ENCODE measurements around the gene EMC8. TPM values are rescaled to one million over a fixed set of nuclear protein-coding genes. Genes with fewer than 3 reads are reported as not detected.

EMC8 gene
- total RNA-seq, 1 donor from 2014 or later: 45.2 TPM

DNA sequence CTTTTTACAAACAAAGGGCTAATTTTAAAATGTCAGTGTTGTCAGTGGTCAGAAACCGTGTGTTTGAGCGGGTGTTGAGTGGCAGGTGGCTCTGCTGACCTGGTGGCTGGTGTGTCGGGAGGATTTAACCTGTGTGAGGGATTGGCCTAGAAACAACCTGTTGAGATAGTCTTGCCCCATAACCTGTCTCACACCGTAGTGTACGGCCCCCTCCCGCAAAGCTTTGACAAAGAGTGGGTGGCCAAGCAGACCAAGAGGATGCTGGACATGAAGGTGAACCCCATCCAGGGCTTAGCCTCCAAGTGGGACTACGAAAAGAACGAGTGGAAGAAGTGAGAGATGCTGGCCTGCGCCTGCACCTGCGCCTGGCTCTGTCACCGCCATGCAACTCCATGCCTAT, 7.2 kb upstream of the EMC8 start:
- Mint-ChIP-seq H3K9me3 (ENCODE audit: low read depth) (no peaks in the 10 kb centered on the region), H3K36me3 (ENCODE audit: insufficient read depth) (peaks cover 38% of the 10 kb centered on the region), H3K4me1 (ENCODE audit: low read depth) (peaks cover 9% of the 10 kb centered on the region), H3K27me3 (peaks cover 2% of the 10 kb centered on the region), H3K27ac (no peak overlapping the region), H3K4me3 (ENCODE audit: low read depth) (no peak overlapping the region)
- TF ChIP-seq, protein P1, sequence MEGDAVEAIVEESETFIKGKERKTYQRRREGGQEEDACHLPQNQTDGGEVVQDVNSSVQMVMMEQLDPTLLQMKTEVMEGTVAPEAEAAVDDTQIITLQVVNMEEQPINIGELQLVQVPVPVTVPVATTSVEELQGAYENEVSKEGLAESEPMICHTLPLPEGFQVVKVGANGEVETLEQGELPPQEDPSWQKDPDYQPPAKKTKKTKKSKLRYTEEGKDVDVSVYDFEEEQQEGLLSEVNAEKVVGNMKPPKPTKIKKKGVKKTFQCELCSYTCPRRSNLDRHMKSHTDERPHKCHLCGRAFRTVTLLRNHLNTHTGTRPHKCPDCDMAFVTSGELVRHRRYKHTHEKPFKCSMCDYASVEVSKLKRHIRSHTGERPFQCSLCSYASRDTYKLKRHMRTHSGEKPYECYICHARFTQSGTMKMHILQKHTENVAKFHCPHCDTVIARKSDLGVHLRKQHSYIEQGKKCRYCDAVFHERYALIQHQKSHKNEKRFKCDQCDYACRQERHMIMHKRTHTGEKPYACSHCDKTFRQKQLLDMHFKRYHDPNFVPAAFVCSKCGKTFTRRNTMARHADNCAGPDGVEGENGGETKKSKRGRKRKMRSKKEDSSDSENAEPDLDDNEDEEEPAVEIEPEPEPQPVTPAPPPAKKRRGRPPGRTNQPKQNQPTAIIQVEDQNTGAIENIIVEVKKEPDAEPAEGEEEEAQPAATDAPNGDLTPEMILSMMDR (IDR thresholded peaks at IDR 0.05; ENCODE audit: unreplicated experiment): no peak
- DNase-seq (ENCODE audit: low spot score, unreplicated experiment): no peak

DNA sequence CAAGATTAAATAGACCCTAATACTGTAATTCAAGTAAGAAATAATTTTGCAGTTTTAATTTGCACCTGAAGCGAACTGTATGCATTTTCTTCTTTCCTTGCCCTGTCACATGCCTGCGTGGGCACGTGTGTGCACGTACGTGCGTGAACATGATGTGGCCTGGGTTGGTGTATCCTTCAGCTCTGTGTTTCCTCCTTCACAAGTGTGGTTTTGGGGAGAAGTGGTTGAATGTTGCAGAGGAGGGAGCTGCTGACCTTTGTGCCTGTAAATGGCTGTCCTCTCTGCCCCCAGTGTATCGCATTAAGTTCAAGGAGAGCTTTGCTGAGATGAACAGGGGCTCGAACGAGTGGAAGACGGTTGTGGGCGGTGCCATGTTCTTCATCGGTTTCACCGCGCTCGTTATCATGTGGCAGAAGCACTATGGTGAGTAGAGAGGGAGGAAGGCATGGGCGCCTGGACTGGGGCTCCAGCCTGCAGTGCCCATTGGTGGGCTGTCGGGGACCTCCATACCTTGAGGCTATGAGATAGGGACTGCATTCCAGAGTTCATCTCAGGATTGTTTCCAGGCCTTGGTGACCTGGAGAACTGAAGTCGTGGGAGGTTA, 6.2 kb upstream of the EMC8 start:
- Mint-ChIP-seq H3K4me1 (ENCODE audit: low read depth) (peaks cover 19% of the 10 kb centered on the region), H3K9me3 (ENCODE audit: low read depth) (no peaks in the 10 kb centered on the region), H3K27me3 (no peaks in the 10 kb centered on the region), H3K36me3 (ENCODE audit: insufficient read depth) (peaks cover 41% of the 10 kb centered on the region), H3K4me3 (ENCODE audit: low read depth) (no peak overlapping the region), H3K27ac (no peak overlapping the region)
- TF ChIP-seq, protein P1 (IDR thresholded peaks at IDR 0.05; ENCODE audit: unreplicated experiment): no peak
- no peak for DNase-seq (ENCODE audit: low spot score, unreplicated experiment)

DNA sequence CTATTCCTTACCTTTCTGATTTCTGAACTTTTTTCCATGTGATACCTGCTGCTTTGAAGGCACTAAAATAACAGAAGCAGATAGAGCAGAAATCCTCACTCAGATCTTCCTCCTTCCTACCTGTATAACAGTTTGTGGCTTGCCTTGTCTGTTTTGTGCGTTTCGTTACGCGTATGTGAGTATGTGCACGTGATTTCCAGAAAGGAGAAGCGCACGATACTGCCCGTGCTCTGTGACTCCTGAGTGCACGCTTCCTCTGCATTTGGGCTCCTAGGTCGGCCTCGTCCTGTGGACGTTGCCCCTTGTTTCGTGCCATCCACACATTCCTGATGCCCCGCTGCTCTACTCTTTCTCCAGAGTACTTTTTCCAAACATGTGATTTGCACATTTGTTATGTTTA, 4.2 kb upstream of the EMC8 start:
- Mint-ChIP-seq H3K27ac (no peak overlapping the region), H3K9me3 (ENCODE audit: low read depth) (no peaks in the 10 kb centered on the region), H3K27me3 (no peaks in the 10 kb centered on the region), H3K4me3 (ENCODE audit: low read depth) (no peak overlapping the region), H3K4me1 (ENCODE audit: low read depth) (peaks cover 20% of the 10 kb centered on the region), H3K36me3 (ENCODE audit: insufficient read depth) (peaks cover 41% of the 10 kb centered on the region)
- TF ChIP-seq, protein P1 (IDR thresholded peaks at IDR 0.05; ENCODE audit: unreplicated experiment): no peak
- DNase-seq (ENCODE audit: low spot score, unreplicated experiment): no peak

DNA sequence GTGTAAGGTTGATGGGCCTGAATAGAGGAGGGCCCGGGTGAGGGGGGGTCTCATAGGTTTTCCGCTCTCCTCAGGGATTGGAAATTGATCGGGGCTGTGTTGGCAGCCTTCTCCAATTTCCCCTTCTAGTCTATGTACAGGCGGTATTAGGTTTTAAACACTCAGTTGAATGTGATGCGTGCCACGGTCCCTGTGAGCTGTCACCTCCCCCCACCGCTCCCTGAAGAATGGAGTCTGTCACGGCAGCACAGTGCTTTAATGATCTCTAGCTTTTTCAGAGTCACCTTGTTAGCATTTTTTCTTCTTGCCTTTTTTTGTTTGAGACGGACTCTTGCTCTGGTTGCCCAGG, 951 bp upstream of the EMC8 start:
- peaks cover 36% of the 10 kb centered on the region for H3K36me3 Mint-ChIP-seq (ENCODE audit: insufficient read depth)
- DNase-seq (ENCODE audit: low spot score, unreplicated experiment): no peak
- TF ChIP-seq, protein P1 (IDR thresholded peaks at IDR 0.05; ENCODE audit: unreplicated experiment): no peak
- H3K9me3 Mint-ChIP-seq (ENCODE audit: low read depth): no peaks in the 10 kb centered on the region
- peak overlapping the region; percentile 99 for H3K27ac Mint-ChIP-seq
- H3K4me1 Mint-ChIP-seq (ENCODE audit: low read depth): peaks cover 33% of the 10 kb centered on the region
- peak overlapping the region; percentile 86 for H3K4me3 Mint-ChIP-seq (ENCODE audit: low read depth)
- no peaks in the 10 kb centered on the region for H3K27me3 Mint-ChIP-seq

DNA sequence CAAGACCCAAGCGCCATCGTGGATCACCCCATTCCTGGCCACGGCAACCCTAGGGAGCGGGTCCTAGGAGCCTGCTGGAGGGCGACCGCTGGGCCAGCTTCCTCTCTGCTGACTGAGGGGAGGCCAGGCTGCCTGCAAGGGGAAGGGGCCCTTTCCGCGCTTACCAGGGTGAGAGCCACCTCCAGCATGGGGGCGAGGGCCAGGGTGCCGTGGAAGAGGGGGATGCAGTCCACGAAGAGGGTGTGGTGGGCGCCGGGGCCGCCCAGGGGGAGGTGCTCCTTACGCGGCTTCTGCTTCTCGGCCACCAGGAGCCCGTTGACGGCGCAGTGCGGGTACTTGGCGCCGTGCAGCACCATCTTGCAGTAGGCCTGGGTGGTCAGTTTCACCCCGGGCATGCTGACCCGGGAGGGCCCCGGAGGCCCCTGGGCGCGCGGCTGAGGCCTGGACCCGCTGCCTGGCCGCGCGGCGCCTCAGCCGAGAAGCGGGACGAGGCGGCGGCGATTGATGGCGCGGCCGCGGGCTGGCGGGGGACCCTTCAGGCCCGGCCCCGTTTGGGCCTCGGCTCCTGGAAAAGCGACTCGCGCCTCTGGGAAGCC, 345 bp downstream of the EMC8 start:
- H3K4me1 Mint-ChIP-seq (ENCODE audit: low read depth): peaks cover 37% of the 10 kb centered on the region
- peak; percentile 34 for DNase-seq (ENCODE audit: low spot score, unreplicated experiment)
- H3K27ac Mint-ChIP-seq: peak overlapping the region; percentile 98
- no peaks in the 10 kb centered on the region for H3K9me3 Mint-ChIP-seq (ENCODE audit: low read depth)
- TF ChIP-seq, protein P1 (IDR thresholded peaks at IDR 0.05; ENCODE audit: unreplicated experiment): no peak
- H3K4me3 Mint-ChIP-seq (ENCODE audit: low read depth): peak overlapping the region; percentile 89
- H3K36me3 Mint-ChIP-seq (ENCODE audit: insufficient read depth): peaks cover 27% of the 10 kb centered on the region
- H3K27me3 Mint-ChIP-seq: no peaks in the 10 kb centered on the region
